GM12892 (cell line): ENCODE data around the gene MAP2K4.

Experiments
- POLR2AphosphoS5 ChIP-seq: IDR thresholded peaks from 2 replicates; pipeline ENCODE4 v1.6.1; 2011; ENCODE audit warnings: low read depth, low read length, control low read depth
- TAF1 ChIP-seq: IDR thresholded peaks from 2 replicates; pipeline ENCODE4 v1.6.1; 2011; ENCODE audit warnings: low read depth, mild to moderate bottlenecking, control low read depth, low read length, borderline replicate concordance

DNA sequence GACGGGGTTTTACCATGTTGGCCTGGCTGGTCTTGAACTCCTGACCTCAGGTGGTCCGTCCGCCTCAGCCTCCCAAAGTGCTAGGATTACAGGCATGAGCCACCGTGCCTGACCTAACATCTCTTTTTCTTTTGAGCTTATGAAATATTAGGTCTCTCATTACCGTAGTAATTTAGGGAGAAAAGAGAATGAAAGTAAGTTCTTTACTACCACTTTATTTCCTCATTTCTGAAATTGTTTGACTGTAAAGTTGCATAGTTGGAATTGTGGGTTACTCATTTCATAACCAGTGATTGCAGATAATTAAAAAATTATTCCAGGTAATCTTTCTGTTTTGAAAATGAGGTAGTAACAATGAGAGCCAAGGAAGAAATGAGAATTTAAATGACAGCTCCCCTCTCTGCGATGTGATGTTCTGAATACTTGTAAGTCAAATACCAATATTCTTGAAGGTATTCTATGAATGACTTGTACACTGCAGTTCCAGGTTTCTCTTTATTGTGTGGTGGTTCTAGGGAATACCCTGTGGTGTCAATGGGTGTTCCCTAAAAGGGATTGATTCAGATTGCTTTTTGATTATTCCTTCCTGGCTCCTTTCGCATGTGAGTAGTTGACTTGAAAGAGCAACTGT lies 28.3 kb downstream of the MAP2K4 start:
- TF ChIP-seq TAF1 (no peak), POLR2AphosphoS5 (no peak)
